Cortex of kidney (tissue), 1 donor: ENCODE data around the gene DISC1.
A peak's percentile ranks its signal among the peaks of the same experiment; 100 is the strongest.
"Not testable (repeated sequence)": the region's sequence is repeated elsewhere in the genome, so short reads cannot be mapped to it uniquely, and the experiment has no call there.

Experiments
- DNase-seq: peaks from one replicate; lab custom pipeline; 2025; lab: John Stamatoyannopoulos, UW

DISC1 gene

DNA sequence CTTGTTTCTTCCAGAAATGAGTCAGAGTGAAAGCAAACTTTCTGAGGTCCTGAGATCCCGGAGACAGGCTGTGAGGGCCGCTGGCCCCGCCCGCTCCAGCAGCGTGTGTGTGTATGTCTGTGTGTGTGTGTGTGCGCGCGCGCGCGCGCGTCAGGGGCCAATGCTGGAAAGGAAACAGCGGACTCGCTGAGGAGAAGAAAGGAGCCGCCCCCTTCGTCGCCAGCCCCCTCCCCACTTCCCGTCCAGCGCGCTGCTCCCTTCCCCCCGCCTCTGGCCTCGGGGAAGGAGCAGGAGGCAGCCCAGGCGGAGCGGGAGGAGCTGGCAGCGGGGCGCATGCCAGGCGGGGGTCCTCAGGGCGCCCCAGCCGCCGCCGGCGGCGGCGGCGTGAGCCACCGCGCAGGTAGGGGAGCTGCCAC, at the start of gene DISC1:
Gene DISC1 (plus strand): TSS at position 256 of the 416 bp plus-strand sequence. CDS start 78 bp downstream, at position 334.
- DNase-seq, result peak; percentile 53

- no peak for DNase-seq
Observed at GRCh38 chr1:231576804-231577718, 49.5 kb upstream of the DISC1 start.

GRCh38 chr1:231580874-231581273, 45.7 kb upstream of the DISC1 start:
- no peak for DNase-seq

DNA sequence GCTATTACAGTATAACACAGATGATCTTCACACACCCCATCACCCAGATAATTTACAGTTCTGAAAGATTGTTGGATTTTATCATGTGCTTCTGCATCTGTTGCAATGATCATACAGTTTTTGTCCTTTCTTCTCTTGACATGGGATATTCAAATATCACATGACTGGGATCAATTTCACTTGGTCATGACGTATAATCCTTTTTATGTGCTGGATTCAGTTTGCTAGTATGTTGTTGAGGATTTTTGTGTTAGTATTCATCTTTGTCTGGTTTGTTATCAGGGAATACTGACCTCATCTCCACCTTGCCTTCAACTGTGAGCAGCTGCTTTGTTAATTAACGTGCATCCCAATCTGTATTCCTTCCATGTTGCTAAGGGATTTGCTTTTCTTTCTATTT, 44.7 kb upstream of the DISC1 start:
- DNase-seq, result no peak

DNA sequence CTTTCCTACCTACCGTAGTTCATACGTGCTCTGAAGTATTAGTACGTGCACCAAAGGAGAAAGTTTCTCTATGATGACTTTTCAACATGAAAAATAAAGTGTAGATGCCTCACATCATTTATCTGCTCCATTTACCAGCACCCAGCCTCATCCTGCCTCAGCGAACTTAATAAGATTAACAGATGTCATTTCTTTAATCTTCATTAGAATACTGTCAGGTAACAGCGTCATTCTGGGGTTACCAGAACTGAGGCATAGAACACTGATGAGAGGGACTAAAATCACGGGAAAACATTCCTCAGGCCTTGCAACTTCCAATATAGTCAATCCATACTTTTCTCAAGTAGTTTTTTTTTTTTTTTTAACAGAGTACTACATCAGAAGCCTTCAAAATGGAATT, 43.2 kb upstream of the DISC1 start:
- DNase-seq, result no peak

- DNase-seq, result no peak
Observed at GRCh38 chr1:231584117-231584516, 42.5 kb upstream of the DISC1 start.

DNA sequence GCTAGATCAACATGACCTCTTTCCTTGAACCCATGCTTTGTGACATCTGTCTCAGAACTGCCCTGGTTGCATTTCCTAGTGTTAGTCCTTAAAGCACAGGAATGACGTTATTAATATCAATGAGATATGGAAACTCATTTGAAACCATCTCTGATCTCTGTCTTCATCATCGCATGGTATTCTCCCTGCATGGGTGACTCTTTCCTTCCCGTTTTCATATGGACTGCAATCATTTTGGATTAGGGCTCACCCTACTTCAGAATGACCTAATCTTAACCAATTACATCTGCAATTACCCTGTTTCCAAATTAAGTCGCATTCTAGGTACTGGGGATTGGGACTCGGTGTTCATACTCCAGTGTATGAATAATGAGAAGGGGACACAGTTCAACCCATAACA, 41.7 kb upstream of the DISC1 start:
- no peak for DNase-seq

DNA sequence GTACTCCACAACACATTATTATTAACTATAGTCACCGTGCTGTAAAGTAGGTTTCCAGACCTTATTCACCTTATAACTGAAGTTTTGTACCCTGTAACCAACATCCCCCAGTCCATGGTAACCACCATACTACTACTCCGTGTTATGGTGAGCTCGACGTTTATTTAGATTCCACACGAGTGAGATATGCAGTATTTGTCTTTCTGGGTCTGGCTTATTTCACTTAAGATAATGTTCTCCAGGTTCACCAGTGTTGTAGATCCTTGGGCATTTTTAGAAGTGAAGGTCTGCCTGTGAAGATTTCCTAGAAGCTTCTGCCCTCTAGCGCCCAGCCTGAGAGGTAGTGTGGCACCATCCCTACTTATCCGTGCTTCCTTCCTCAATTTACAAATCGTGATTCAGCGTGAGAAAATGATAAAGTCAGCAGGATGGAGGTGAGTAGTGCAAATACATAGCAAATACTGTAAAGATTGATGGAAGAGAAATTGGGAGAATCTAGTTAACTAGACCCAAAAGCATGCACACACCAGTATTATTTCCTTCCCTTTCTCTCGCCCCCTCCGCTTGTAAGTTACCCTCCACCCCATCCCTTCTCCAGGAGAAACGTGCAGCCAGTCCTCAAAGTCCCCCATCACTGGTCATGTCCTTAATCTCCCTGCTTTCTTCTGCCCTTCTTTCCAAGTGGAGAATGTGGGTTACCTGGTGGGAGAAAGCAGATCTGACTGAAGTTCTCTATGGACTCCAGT, 36.0 kb upstream of the DISC1 start:
- DNase-seq, result no peak

DNA sequence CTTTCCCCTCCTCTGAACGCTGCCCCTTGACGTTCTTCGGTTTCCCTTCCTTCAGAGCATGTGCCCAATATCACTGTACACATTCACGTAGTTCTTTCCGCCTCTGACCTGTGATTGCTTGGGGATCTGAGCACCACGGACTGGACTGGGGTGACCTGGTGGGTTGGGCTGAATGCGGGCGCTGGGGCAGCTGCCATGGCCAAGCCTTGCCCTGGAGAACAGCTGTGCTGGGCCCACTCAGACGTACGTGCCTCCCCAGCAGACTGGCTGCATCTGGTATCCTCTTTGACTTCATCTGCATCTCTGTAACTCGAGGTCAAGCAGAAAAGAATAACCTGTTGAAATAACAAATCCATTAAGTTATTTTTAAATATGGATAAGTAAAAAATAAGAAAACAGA, 35.1 kb upstream of the DISC1 start:
- no peak for DNase-seq

DNA sequence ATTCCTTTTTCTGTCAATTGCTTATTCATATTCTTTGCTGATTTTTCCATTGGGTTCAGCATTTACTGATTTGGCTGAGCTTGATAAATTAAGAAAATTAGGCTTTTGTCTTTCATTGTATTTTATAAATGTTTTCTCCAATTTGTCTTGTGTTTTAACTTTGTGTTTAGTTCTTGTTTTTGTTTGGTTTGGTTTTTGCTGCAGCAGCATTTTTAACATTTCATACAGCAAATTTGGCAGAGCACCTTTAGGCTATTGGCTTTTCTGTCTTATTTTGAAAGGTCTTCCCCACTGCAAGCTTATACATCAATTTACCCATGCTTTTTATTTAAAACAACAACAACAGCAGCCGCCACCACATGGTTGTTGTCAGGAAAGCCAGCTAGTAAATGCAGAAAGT, 33.8 kb upstream of the DISC1 start:
- DNase-seq, result no peak

DNA sequence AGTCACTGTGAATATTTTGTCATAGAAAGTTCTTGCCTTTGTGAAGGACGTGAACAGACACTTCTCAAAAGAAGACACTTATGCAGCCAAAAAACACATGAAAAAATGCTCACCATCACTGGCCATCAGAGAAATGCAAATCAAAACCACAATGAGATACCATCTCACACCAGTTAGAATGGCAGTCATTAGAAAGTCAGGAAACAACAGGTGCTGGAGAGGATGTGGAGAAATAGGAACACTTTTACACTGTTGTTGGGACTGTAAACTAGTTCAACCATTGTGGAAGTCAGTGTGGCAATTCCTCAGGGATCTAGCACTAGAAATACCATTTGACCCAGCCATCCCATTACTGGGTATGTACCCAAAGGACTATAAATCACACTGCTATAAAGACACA, 33.3 kb upstream of the DISC1 start:
- DNase-seq, result not testable (repeated sequence)

GRCh38 chr1:231594123-231594522, 32.5 kb upstream of the DISC1 start:
- no peak for DNase-seq

GRCh38 chr1:231594749-231595148, 31.8 kb upstream of the DISC1 start:
- no peak for DNase-seq

DNA sequence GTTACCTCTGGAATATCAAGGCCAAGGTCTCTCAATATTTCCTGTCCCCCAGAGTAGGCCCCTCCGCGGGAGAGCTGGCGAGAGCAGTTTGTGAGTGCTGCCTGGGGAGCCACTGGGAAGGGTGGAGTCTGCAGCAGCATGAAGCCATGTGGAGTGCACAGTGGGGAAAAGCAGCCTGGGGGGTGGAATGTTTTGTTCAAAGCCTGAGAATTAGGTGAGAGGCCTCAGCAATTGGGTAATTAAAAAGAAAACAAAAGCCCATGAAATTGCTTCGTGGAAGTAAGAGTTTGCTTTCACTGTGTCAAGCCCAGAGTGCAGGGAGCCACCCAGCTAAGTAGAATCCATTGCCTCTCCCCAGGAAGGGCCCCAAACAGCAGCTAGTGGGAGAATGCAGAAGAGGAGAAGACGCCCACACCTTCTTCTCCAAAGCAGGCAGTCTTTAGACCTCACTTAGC, 30.2 kb upstream of the DISC1 start:
- no peak for DNase-seq

- no peak for DNase-seq
Observed at GRCh38 chr1:231597971-231598370, 28.6 kb upstream of the DISC1 start.

GRCh38 chr1:231600458-231600976, 26.1 kb upstream of the DISC1 start:
- no peak for DNase-seq

- DNase-seq, result no peak
Observed at GRCh38 chr1:231601824-231602672, 24.5 kb upstream of the DISC1 start.

- DNase-seq, result no peak
Observed at GRCh38 chr1:231602673-231602984, 24.0 kb upstream of the DISC1 start.

GRCh38 chr1:231603598-231604275, 22.9 kb upstream of the DISC1 start:
- DNase-seq, result no peak

DNA sequence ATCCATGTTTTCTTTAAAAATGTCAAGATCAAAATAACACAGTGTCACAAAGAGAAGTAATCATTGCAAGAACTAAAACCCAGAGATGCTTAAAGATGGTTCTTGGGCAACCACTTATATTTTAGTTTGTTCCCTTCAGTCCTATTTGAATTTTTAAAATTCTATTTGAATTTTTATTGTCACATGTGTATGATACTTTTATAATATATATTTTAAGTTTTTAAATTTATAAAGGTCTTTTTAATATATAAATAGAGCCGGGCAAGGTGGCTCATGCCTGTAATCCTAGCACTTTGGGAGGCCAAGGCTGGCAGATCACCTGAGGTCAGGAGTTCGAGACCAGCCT, 22.3 kb upstream of the DISC1 start:
- no peak for DNase-seq
